H1 (cell line): Measurements from ENCODE around the gene CLN6. TPM values are rescaled to one million over a fixed set of nuclear protein-coding genes. Genes with fewer than 3 reads are reported as not detected.
A peak's percentile ranks its signal among the peaks of the same experiment; 100 is the strongest.

Experiments used
- CTCF ChIA-PET: fragments of 300-600 bp; sonication (Branson Sonifier 250); formaldehyde crosslinking; loops from one replicate; lab custom pipeline; 2021; ENCODE audit not compliant: partially characterized antibody; lab: Charles Lee
- POLR2A ChIA-PET: fragments of 300-600 bp; sonication (Branson Sonifier 250); formaldehyde crosslinking; loops from one replicate; lab custom pipeline; 2021; ENCODE audit warnings: inconsistent platforms; ENCODE audit not compliant: partially characterized antibody; lab: Charles Lee
- DNase-seq, 2 experiments: peaks; one replicate each; pipeline versions ENCODE4 v3.0.0 to v3.0.0-alpha.2; 2010 to 2022; ENCODE audit warnings: low spot score in 2 of 2, low read depth in 1 of 2, mixed read lengths in 1 of 2
- FAIRE-seq: peaks from 2 replicates; lab custom pipeline; 2011; peaks lifted over from hg19 to GRCh38; lab: Jason Lieb, UNC
- H2AFZ ChIP-seq: 2 replicates; pipeline ENCODE4 v1.8.1; 2012; ENCODE audit warnings: low read length, inconsistent platforms
- H2AK5ac ChIP-seq: 2 replicates; pipeline ENCODE4 v1.6.1; 2013; ENCODE audit warnings: low read depth, low read length
- H2BK120ac ChIP-seq: replicated peaks from 2 replicates; pipeline ENCODE3; 2013; ENCODE audit warnings: low read depth, low read length, inconsistent platforms
- H2BK12ac ChIP-seq: 2 replicates; pipeline ENCODE4 v1.6.1; 2013; ENCODE audit warnings: low read depth, low read length
- H2BK15ac ChIP-seq: 2 replicates; pipeline ENCODE4 v1.6.1; 2013; ENCODE audit warnings: low read length
- H2BK20ac ChIP-seq: 2 replicates; pipeline ENCODE4 v1.6.1; 2013; ENCODE audit warnings: low read length
- H2BK5ac ChIP-seq: 2 replicates; pipeline ENCODE4 v1.6.1; 2013; ENCODE audit warnings: low read depth, low read length
- H3K14ac ChIP-seq: 2 replicates; pipeline ENCODE4 v1.6.1; 2013; ENCODE audit warnings: inconsistent platforms; ENCODE audit not compliant: insufficient read length
- H3K18ac ChIP-seq: 2 replicates; pipeline ENCODE4 v1.6.1; 2013; ENCODE audit warnings: low read length; ENCODE audit errors: extremely low read depth
- H3K23ac ChIP-seq: 2 replicates; pipeline ENCODE4 v1.6.1; 2013; ENCODE audit warnings: inconsistent platforms; ENCODE audit not compliant: insufficient read length
- H3K23me2 ChIP-seq: 2 replicates; pipeline ENCODE4 v1.6.1; 2013; ENCODE audit warnings: low read depth, low read length
- H3K27ac ChIP-seq: 2 replicates; pipeline ENCODE4 v1.6.1; 2011; ENCODE audit warnings: low read depth, low read length, inconsistent platforms
- H3K27me3 ChIP-seq, 4 experiments: replicated peaks in 1 of 4; 1 replicate in 1 of 4; 2 replicates in 3 of 4; pipeline versions ENCODE4 v1.6.1 to v1.8.1; 2011 to 2013; ENCODE audit warnings: low read length in 3 of 4, mild to moderate bottlenecking in 3 of 4, inconsistent platforms in 2 of 4, mixed read lengths in 2 of 4, moderate library complexity in 1 of 4; ENCODE audit not compliant: control insufficient read depth in 3 of 4, insufficient read depth in 3 of 4; ENCODE audit errors: extremely low read depth in 1 of 4
- H3K36me3 ChIP-seq, 4 experiments: 2 replicates each; pipeline versions ENCODE4 v1.6.1 to v1.8.1; 2011 to 2013; ENCODE audit warnings: mild to moderate bottlenecking in 4 of 4, low read length in 3 of 4, moderate library complexity in 2 of 4, control low read depth in 1 of 4, inconsistent platforms in 1 of 4; ENCODE audit not compliant: insufficient read depth in 4 of 4, control insufficient read depth in 2 of 4
- H3K4ac ChIP-seq: replicated peaks from 2 replicates; pipeline ENCODE3; 2013; ENCODE audit warnings: low read length, low read depth, mixed read lengths, inconsistent platforms; ENCODE audit not compliant: insufficient read length
- H3K4me1 ChIP-seq, 4 experiments: replicated peaks in 1 of 4; 1 replicate in 1 of 4; 2 replicates in 3 of 4; pipeline versions ENCODE4 v1.6.1 to v1.8.1; 2011 to 2013; ENCODE audit warnings: low read length in 3 of 4, inconsistent platforms in 2 of 4, mixed read lengths in 1 of 4; ENCODE audit not compliant: insufficient read depth in 4 of 4, control insufficient read depth in 3 of 4
- H3K4me2 ChIP-seq, 2 experiments: 2 replicates each; pipeline versions ENCODE4 v1.6.1 to v1.8.1; 2011 to 2013; ENCODE audit warnings: low read depth in 2 of 2, low read length in 2 of 2, control low read depth in 1 of 2, inconsistent platforms in 1 of 2, mild to moderate bottlenecking in 1 of 2; ENCODE audit not compliant: insufficient read depth in 1 of 2
- H3K4me3 ChIP-seq, 4 experiments: fragments of 200-600, 300-600 bp in 1 of 4; sonication (generic), shearing (Covaris generic), sonication (Bioruptor Twin) in 1 of 4; 2 replicates each; pipeline versions ENCODE4 v1.5.1 to v1.8.1; 2011 to 2016; ENCODE audit warnings: low read length in 4 of 4, low read depth in 3 of 4, control low read depth in 2 of 4, inconsistent platforms in 2 of 4, mild to moderate bottlenecking in 2 of 4, mixed read lengths in 1 of 4, moderate library complexity in 1 of 4; ENCODE audit not compliant: insufficient read depth in 2 of 4; ENCODE audit errors: extremely low read depth in 1 of 4
- H3K56ac ChIP-seq: replicated peaks from 2 replicates; pipeline ENCODE3; 2013; ENCODE audit warnings: low read depth, mild to moderate bottlenecking, mixed read lengths, low read length, inconsistent platforms; ENCODE audit not compliant: insufficient read length
- H3K79me1 ChIP-seq: 2 replicates; pipeline ENCODE4 v1.6.1; 2013; ENCODE audit warnings: low read depth, low read length, control low read depth
- H3K79me2 ChIP-seq, 2 experiments: 2 replicates each; pipeline versions ENCODE4 v1.6.1 to v1.8.1; 2012 to 2013; ENCODE audit warnings: low read length in 2 of 2, mild to moderate bottlenecking in 2 of 2, inconsistent platforms in 1 of 2; ENCODE audit not compliant: insufficient read depth in 2 of 2, control insufficient read depth in 1 of 2
- H3K9ac ChIP-seq, 4 experiments: replicated peaks in 1 of 4; 1 replicate in 1 of 4; 2 replicates in 3 of 4; pipeline versions ENCODE4 v1.6.1 to v1.8.1; 2011 to 2013; ENCODE audit warnings: low read depth in 3 of 4, low read length in 3 of 4, control low read depth in 2 of 4, mild to moderate bottlenecking in 2 of 4, moderate library complexity in 2 of 4, inconsistent platforms in 1 of 4; ENCODE audit errors: extremely low read depth in 1 of 4
- H3K9me3 ChIP-seq, 2 experiments: 2 replicates each; pipeline versions ENCODE4 v1.6.1 to v1.8.1; 2012 to 2013; ENCODE audit warnings: mild to moderate bottlenecking in 2 of 2, moderate library complexity in 2 of 2, control low read depth in 1 of 2, inconsistent platforms in 1 of 2, low read depth in 1 of 2, low read length in 1 of 2, mixed read lengths in 1 of 2; ENCODE audit not compliant: insufficient read depth in 2 of 2
- H4K20me1 ChIP-seq, 2 experiments: replicated peaks in 1 of 2; 2 replicates each; pipeline versions ENCODE3 to v1.8.1; 2011 to 2013; ENCODE audit warnings: inconsistent platforms in 2 of 2, low read length in 2 of 2, mild to moderate bottlenecking in 1 of 2; ENCODE audit not compliant: insufficient read depth in 2 of 2, control insufficient read depth in 1 of 2
- H4K5ac ChIP-seq: 2 replicates; pipeline ENCODE4 v1.6.1; 2013; ENCODE audit warnings: low read length, low read depth, mixed read lengths, inconsistent platforms; ENCODE audit not compliant: insufficient read length
- H4K8ac ChIP-seq: 2 replicates; pipeline ENCODE4 v1.8.0; 2013; ENCODE audit warnings: mild to moderate bottlenecking, moderate library complexity, low read length, inconsistent platforms; ENCODE audit not compliant: insufficient read depth; ENCODE audit errors: extremely low read depth
- H4K91ac ChIP-seq: replicated peaks from 2 replicates; pipeline ENCODE3; 2013; ENCODE audit warnings: low read length, mixed read lengths, inconsistent platforms; ENCODE audit not compliant: insufficient read length
- CBX5 ChIP-seq: fragments of 300-800, 300-1000 bp; sonication (generic); IDR thresholded peaks from 2 replicates; pipeline ENCODE4 v1.7.1; 2016; ENCODE audit warnings: antibody characterized with exemption, low read length, low read depth
- EZH2 ChIP-seq: fragments of 200-600 bp; sonication (generic); IDR thresholded peaks from 2 replicates; pipeline ENCODE4 v1.7.1; 2012; ENCODE audit warnings: low read depth, mild to moderate bottlenecking, moderate library complexity, low read length, inconsistent platforms; ENCODE audit not compliant: severe bottlenecking
- JUND ChIP-seq: IDR thresholded peaks from 2 replicates; pipeline ENCODE4 v1.6.1; 2011; ENCODE audit warnings: mild to moderate bottlenecking, improper control_type of control experiment, low read length
- KDM1A ChIP-seq: fragments of 200-600, 300-600 bp; sonication (generic); IDR thresholded peaks from 2 replicates; pipeline ENCODE4 v1.7.1; 2016; ENCODE audit warnings: mild to moderate bottlenecking, low read length, borderline replicate concordance
- MAFK ChIP-seq: IDR thresholded peaks from 2 replicates; pipeline ENCODE4 v1.6.1; 2012; ENCODE audit warnings: low read depth, mild to moderate bottlenecking, improper control_type of control experiment, low read length
- RAD21 ChIP-seq, 2 experiments: IDR thresholded peaks in 1 of 2; conservative IDR thresholded peaks in 1 of 2; 2 replicates each; pipeline ENCODE4 v1.6.1; 2011; ENCODE audit warnings: low read depth in 2 of 2, low read length in 2 of 2, improper control_type of control experiment in 1 of 2, inconsistent platforms in 1 of 2, mild to moderate bottlenecking in 1 of 2, moderate library complexity in 1 of 2
- RFX5 ChIP-seq: IDR thresholded peaks from 2 replicates; pipeline ENCODE4 v1.6.1; 2011; ENCODE audit warnings: low read depth, low read length, improper control_type of control experiment, borderline replicate concordance
- SP4 ChIP-seq: IDR thresholded peaks from 2 replicates; pipeline ENCODE4 v1.6.1; 2012; ENCODE audit warnings: low read length, inconsistent platforms
- SUZ12 ChIP-seq: fragments of 200-600 bp; sonication (generic); IDR thresholded peaks from 2 replicates; pipeline ENCODE4 v1.6.1; 2012; ENCODE audit warnings: mild to moderate bottlenecking, inconsistent platforms, low read length, moderate library complexity, mixed read lengths
- WGBS, 2 experiments: shearing (Covaris generic) in 1 of 2; methylation state at CpG; one replicate each; pipeline versions ENCODE4 v1.1.6 to v1.1.7; 2013 to 2015; ENCODE audit warnings: low lambda C conversion rate in 2 of 2, mixed read lengths in 2 of 2, inconsistent platforms in 1 of 2, low coverage in 1 of 2, missing lambda C conversion rate in 1 of 2; ENCODE audit not compliant: insufficient replicate concordance in 2 of 2, insufficient coverage in 1 of 2, insufficient read length in 1 of 2; ENCODE audit errors: extremely low coverage in 1 of 2, missing lambda C conversion rate in 1 of 2; 5-methylcytosine and 5-hydroxymethylcytosine counted together
- polyA plus RNA-seq, 7 experiments: library from polyadenylated mRNA; depleted of rRNA in 3 of 7; stranded (reverse) in 5 of 7; unstranded in 2 of 7; fragments of >200 nt in 5 of 7; fragments of 200-250 nt in 2 of 7; gene quantifications; 1 replicate in 5 of 7; 2 replicates in 1 of 7; 4 replicates in 1 of 7; pipeline versions ENCODE4 v1.2.1 to v1.2.3, GENCODE V29; 2011 to 2013; ENCODE audit warnings: missing spikeins in 2 of 7, mixed read lengths in 2 of 7
- total RNA-seq: library from RNA; stranded (reverse); fragmentation: NEBNext Ultra II Directional; extraction: Animal tissue kit (Norgen Biotek cat#: 25700); gene quantifications from 2 replicates; pipeline ENCODE4 v1.2.1, GENCODE V29; 2021

CLN6 gene
- total and polyA plus RNA-seq, 2 of the 8 experiments (the other 6 are each of a cell fraction or from before 2014, with no cell fraction given) = 60.0 to 137 TPM

GRCh38 chr15:68197661-68198437 lies 31.7 kb downstream of the CLN6 start:
- Histone ChIP-seq H3K36me3 (peaks cover 0 to 8% (median 7%) of the 10 kb centered on the region in 4 experiments; a peak in 4 of 8 replicates), H3K4ac (no peak overlapping the region), H3K18ac (no peak overlapping the region), H3K79me2 (no peaks in the 10 kb centered on the region), H4K91ac (no peak overlapping the region), H3K14ac (no peak overlapping the region), H3K23ac (no peak overlapping the region), H3K27me3 (no peaks in the 10 kb centered on the region), H2BK15ac (no peak overlapping the region), H3K27ac (no peak overlapping the region), H3K79me1 (no peaks in the 10 kb centered on the region; the same call in 1 of the 2 replicates), H3K4me1 (peaks cover 0 to 16% (median 12%) of the 10 kb centered on the region in 4 experiments; a peak in 6 of 7 replicates), H2AK5ac (no peak overlapping the region), H3K56ac (no peak overlapping the region), H2BK12ac (no peak overlapping the region), H2AFZ (no peak overlapping the region), H2BK120ac (no peak overlapping the region), H4K8ac (no peak overlapping the region), H4K20me1 (peaks cover 12 to 18% of the 10 kb centered on the region in 2 experiments), H3K4me2 (no peak overlapping the region), H3K9me3 (no peaks in the 10 kb centered on the region), H2BK20ac (no peak overlapping the region), H3K9ac (no peak overlapping the region), H2BK5ac (no peak overlapping the region), H3K4me3 (no peak overlapping the region), H3K23me2 (no peaks in the 10 kb centered on the region), H4K5ac (no peak overlapping the region)
- no peak for TF ChIP-seq RFX5
- TF ChIP-seq SUZ12 = no peak
- TF ChIP-seq MAFK = no peak
- TF ChIP-seq CBX5 = no peak
- TF ChIP-seq EZH2 = no peak
- TF ChIP-seq JUND = no peak
- peak in 1 of 2 experiments; percentile 18; a peak in 1 of 4 replicates for TF ChIP-seq RAD21 (IDR thresholded peaks at IDR 0.05 in 1 of 2, conservative IDR thresholded peaks at IDR 0.05 in 1 of 2; ENCODE audit: low read depth in 2 of 2, low read length in 2 of 2)
- no peak for TF ChIP-seq SP4
- no peak for TF ChIP-seq KDM1A
- DNase-seq = no peak
- ChIA-PET CTCF (interaction anchor here (0.8 to 11.6 kb wide), 5 partner anchors 8 to 357 kb away, joined by 3 to 101 read pairs (median 6); partner anchors contain the start of gene CALML4), POLR2A (interaction anchor here (2.3 to 4.6 kb wide), 3 partner anchors 8 to 31 kb away, joined by 5 to 20 read pairs (median 19); partner anchors contain the start of gene CALML4)
- no peak for FAIRE-seq
- WGBS, 2 experiments = 93% methylated on average over 11 of the region's 11 CpGs; no CpG with 5 or more reads in 1 of the 2 experiments
